ENCODE results near the gene GBX2. TPM values are rescaled to one million over a fixed set of nuclear protein-coding genes. Genes with fewer than 3 reads are reported as not detected.

The GBX2 gene
- total and polyA plus RNA-seq, 2 of the 13 experiments (the other 11 are each of a cell fraction or from before 2014, with no cell fraction given), result not detected

DNA sequence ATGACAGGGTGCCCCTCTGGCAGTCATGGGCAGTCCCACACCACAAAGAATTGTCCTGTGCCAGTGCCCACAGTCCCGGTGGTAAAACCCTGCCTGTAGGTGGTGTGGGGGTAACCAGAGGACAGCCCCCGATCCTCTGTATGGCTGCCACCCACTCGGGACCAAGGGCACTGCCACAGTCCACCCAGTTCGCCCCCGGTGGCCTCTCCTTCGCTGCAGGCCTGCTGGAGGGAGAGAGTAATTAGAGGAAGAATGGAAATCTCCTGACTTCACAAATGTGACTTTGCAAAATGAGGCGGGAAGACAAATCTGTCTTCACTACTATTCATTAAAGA lies 11.4 kb downstream of the GBX2 start:
- no peak for FAIRE-seq
- in situ Hi-C loops (cut with HindIII; ENCODE audit: extremely low pct_ligation_motif_present, low pct_unique_long_range_greater_than_20kb), result no loop called here
- ATAC-seq, result no peak

More for the DNA sequence above, 11.4 kb downstream of the GBX2 start:
- H2AFZ ChIP-seq (ENCODE audit: low read length), result no peak overlapping the region
- H3K4me3 ChIP-seq (replicated peaks in 1 of 3; ENCODE audit: insufficient read depth in 1 of 3, low read depth in 2 of 3, low read length in 3 of 3), result no peak overlapping the region
- H3K9me3 ChIP-seq (ENCODE audit: low read length), result peaks cover 11% of the 10 kb centered on the region
- H3K4me2 ChIP-seq (ENCODE audit: low read depth, low read length), result no peak overlapping the region
- H3K79me2 ChIP-seq (ENCODE audit: insufficient read depth, low read length), result no peaks in the 10 kb centered on the region
- peaks cover 11 to 62% of the 10 kb centered on the region in 2 experiments for H3K27me3 ChIP-seq (ENCODE audit: control insufficient read depth in 1 of 2, insufficient read depth in 2 of 2, low read length in 2 of 2)
- CTCF ChIA-PET (ENCODE audit: low intra/inter-chr PET ratio, low total read pairs), result no interaction called here
- intact Hi-C loops (cut with micrococcal nuclease; ENCODE audit: unreplicated experiment), result no loop called here
- TF ChIP-seq ZNF607 (CRISPR knock-in tag; IDR thresholded peaks at IDR 0.05; ENCODE audit: borderline replicate concordance) (no peak), SETDB1 (CRISPR knock-in tag; IDR thresholded peaks at IDR 0.05; ENCODE audit: borderline replicate concordance) (no peak), HNRNPH1 (optimal IDR thresholded peaks at IDR 0.05; ENCODE audit: low read depth, low read length) (no peak), SUZ12 (IDR thresholded peaks at IDR 0.05; ENCODE audit: low read depth, low read length) (no peak), ZNF430 (CRISPR knock-in tag; IDR thresholded peaks at IDR 0.05) (no peak), MEF2D (CRISPR knock-in tag; IDR thresholded peaks at IDR 0.05) (no peak), GTF3A (CRISPR knock-in tag; conservative IDR thresholded peaks at IDR 0.05) (no peak), HNRNPUL1 (IDR thresholded peaks at IDR 0.05; ENCODE audit: low read depth, low read length) (no peak), U2AF2 (IDR thresholded peaks at IDR 0.05; ENCODE audit: low read depth, low read length) (no peak), SCMH1 (CRISPR knock-in tag; IDR thresholded peaks at IDR 0.05; ENCODE audit: borderline replicate concordance) (no peak), LBX2 (CRISPR knock-in tag; IDR thresholded peaks at IDR 0.05; ENCODE audit: borderline replicate concordance) (no peak), NFYB (CRISPR knock-in tag; IDR thresholded peaks at IDR 0.05) (no peak), ZNF333 (CRISPR knock-in tag; IDR thresholded peaks at IDR 0.05; ENCODE audit: borderline replicate concordance) (no peak), ZNF784 (CRISPR knock-in tag; IDR thresholded peaks at IDR 0.05; ENCODE audit: borderline replicate concordance) (no peak), ZNF512 (CRISPR knock-in tag; IDR thresholded peaks at IDR 0.05) (no peak), ZFP37 (CRISPR knock-in tag; IDR thresholded peaks at IDR 0.05; ENCODE audit: borderline replicate concordance) (no peak), KLF12 (CRISPR knock-in tag; IDR thresholded peaks at IDR 0.05; ENCODE audit: borderline replicate concordance) (no peak), ZNF746 (CRISPR knock-in tag; IDR thresholded peaks at IDR 0.05) (no peak), ZNF768 (CRISPR knock-in tag; IDR thresholded peaks at IDR 0.05) (no peak), HNF4A (CRISPR knock-in tag; IDR thresholded peaks at IDR 0.05) (no peak)
- H4K20me1 ChIP-seq (ENCODE audit: insufficient read depth, low read length), result no peaks in the 10 kb centered on the region
- H3K36me3 ChIP-seq (replicated peaks in 1 of 2; ENCODE audit: control insufficient read depth in 1 of 2, insufficient read depth in 2 of 2, low read length in 2 of 2), result no peaks in the 10 kb centered on the region
- 2% methylated on average over 7 of the region's 7 CpGs for WGBS (ENCODE audit: low lambda C conversion rate)
- H3K27ac ChIP-seq (ENCODE audit: extremely low read length, insufficient read depth, low read length), result no peak overlapping the region
- no peak overlapping the region for H3K9ac ChIP-seq (ENCODE audit: insufficient read depth, low read depth, low read length)
- BruUV-seq (replicated peaks), result no TSS peak
- POLR2A ChIA-PET, result no interaction called here
- no peak for DNase-seq (ENCODE audit: low spot score)
- no peaks in the 10 kb centered on the region for H3K4me1 ChIP-seq (ENCODE audit: insufficient read depth, low read length)
